CD4-positive, alpha-beta T cell treated with Interleukin-15 for 4 hours (primary cell): ENCODE measurements around the gene ERAS.
"Not testable (repeated sequence)": the region's sequence is repeated elsewhere in the genome, so short reads cannot be mapped to it uniquely, and the experiment has no call there.

Source experiments
- DNase-seq: peaks from one replicate; pipeline ENCODE4 v3.0.0-alpha.2; 2020; ENCODE audit warnings: low spot score

The ERAS gene

DNA sequence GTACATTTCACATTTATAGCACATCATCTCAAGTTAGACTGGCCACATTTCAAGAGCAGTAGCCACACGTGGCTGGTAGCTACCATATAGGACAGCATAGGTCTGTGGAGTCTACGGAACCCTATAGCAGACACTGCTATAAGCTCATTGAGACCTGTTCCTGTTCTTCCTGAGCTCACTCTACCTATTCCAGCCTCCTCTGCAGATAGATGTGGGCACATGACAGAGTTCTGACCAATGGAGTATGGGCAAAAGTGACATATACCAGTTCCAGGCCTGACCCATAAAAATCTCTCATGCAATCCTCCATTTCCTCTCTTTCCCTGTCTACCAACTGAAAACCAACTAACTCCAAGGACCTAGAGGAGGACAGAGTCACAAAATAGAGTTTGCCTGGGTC, 28.0 kb upstream of the ERAS start:
- DNase-seq, result no peak

- DNase-seq, result no peak
Measured at GRCh38 chrX:48800574-48801279, 25.6 kb upstream of the ERAS start.

- DNase-seq, result peak; percentile 97
Measured at GRCh38 chrX:48801280-48802088, 24.8 kb upstream of the ERAS start, which contains the start of gene HDAC6. HDAC6 (plus strand) TSS chrX:48802067; CDS start chrX:48802693, 626 bp downstream.

- peak; percentile 57 for DNase-seq
Measured at GRCh38 chrX:48802089-48802904, 24.0 kb upstream of the ERAS start.

DNA sequence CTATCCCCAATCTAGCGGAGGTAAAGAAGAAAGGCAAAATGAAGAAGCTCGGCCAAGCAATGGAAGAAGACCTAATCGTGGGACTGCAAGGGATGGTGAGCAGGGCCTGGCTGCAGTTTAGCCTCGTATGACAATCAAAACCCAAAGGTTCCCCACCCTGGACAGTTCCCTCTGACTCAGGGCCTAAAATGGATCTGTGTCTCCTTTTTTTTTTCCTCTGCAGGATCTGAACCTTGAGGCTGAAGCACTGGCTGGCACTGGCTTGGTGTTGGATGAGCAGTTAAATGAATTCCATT, 23.5 kb upstream of the ERAS start:
- DNase-seq, result no peak

DNA sequence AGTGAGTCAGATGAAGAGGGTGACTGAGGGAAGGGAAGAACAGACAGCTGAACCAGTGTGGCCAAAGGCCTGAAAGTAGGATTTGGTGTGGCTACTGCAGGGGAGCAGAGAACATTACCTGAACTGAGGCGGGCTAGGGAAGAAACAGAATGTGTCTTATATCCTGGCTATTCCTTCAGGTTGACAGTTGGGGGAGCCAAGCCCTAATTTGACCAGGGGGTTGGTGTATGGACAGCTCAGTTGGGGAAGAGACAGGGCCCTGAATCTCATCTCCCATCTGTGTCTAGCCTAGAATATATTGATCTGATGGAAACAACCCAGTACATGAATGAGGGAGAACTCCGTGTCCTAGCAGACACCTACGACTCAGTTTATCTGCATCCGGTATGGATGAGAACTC, 20.2 kb upstream of the ERAS start:
- no peak for DNase-seq

DNA sequence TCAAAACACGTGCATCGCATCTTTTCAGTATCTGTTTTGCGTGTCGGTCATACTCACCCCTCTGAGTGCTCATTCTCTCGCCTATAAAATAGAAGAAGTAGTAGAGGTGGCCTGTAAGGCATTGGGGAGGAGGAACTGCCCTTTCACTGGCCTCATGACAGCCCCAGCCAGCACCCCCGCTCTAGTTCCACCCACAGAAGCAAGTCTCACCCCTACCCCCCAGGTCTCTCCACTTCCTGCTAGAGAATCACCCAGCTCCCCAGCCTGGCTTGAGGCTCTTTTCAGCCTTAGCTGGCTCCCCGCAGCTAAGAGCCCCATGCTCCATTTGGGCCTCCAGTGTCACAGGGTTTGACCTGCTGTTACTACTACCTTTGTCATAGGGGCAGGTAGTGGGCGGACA, 12.7 kb upstream of the ERAS start:
- no peak for DNase-seq

DNA sequence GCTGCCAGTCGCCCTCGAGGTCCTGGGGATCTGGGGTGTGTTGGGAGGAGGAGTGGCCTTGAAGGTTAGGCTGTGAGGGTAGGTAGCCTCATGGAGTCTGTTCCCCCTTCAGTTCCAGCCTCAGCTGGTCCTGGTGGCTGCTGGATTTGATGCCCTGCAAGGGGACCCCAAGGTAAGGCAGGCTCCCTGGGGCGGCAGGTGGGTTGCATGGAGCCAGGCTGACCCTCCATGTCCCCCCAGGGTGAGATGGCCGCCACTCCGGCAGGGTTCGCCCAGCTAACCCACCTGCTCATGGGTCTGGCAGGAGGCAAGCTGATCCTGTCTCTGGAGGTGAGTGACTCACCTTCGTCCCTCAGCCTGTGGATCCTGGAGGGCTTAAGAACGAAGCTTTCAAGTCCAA, 11.6 kb upstream of the ERAS start:
- no peak for DNase-seq

DNA sequence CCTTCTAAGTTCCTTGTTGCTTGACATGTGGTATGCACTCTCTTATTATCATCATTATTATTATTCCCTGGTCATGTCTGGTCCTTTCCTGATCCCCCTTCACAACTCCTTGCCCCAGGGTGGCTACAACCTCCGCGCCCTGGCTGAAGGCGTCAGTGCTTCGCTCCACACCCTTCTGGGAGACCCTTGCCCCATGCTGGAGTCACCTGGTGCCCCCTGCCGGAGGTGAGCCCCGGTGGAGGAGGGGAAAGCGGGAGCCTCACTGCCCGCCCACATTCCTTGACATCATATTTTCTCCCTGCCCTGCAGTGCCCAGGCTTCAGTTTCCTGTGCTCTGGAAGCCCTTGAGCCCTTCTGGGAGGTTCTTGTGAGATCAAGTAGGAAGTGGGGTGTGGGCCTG, 11.0 kb upstream of the ERAS start:
- DNase-seq, result no peak

- DNase-seq, result no peak
Measured at GRCh38 chrX:48816014-48816810, 10.1 kb upstream of the ERAS start.

DNA sequence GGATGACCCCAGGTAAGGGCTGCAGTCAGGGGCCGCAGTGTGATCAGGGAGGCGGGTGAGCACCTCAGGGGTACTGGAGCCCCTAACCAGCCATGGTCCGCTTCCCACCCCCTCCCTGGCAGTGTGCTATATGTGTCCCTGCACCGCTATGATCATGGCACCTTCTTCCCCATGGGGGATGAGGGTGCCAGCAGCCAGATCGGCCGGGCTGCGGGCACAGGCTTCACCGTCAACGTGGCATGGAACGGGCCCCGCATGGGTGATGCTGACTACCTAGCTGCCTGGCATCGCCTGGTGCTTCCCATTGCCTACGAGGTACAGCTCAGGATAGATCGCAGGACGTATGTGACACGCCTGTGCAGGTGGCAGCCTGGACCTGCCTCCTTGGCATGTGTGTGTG, 8.2 kb upstream of the ERAS start:
- DNase-seq, result no peak

DNA sequence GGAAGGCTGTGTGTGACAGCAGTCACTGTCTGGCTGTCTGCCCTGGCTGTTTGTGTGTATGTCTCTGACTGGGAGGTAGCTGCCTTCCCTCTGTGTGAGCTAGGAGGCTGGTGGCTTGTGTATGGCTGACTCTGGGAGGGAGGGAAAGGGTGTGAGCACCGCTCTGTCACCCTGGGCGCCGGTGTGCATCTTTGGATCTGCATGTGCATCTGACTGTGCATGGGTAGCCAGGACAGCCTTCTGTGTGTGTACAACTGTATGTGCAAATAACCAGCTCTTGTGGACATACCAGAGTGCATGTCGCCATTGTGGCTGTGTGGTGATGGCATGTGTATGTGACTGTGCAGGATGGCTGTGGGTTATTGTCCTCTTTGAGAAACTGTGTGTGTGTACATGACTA, 7.4 kb upstream of the ERAS start:
- no peak for DNase-seq

- DNase-seq, result not testable (repeated sequence)
Measured at GRCh38 chrX:48819394-48819793, 6.9 kb upstream of the ERAS start.

- no peak for DNase-seq
Measured at GRCh38 chrX:48823053-48823452, 3.3 kb upstream of the ERAS start.

- no peak for DNase-seq
Measured at GRCh38 chrX:48824066-48824465, 2.2 kb upstream of the ERAS start.

- no peak for DNase-seq
Measured at GRCh38 chrX:48826876-48827653, 752 bp downstream of the ERAS start.

GRCh38 chrX:48827654-48827968, 1.3 kb downstream of the ERAS start:
- DNase-seq, result no peak

GRCh38 chrX:48829016-48829735, 2.9 kb downstream of the ERAS start:
- DNase-seq, result no peak

- no peak for DNase-seq
Measured at GRCh38 chrX:48831136-48831908, 5.0 kb downstream of the ERAS start.

- DNase-seq, result no peak
Measured at GRCh38 chrX:48831909-48832291, 5.6 kb downstream of the ERAS start.
